Smooth muscle cell (in vitro differentiated cells): Measurements from ENCODE around the gene CC2D1A. TPM values are rescaled to one million over a fixed set of nuclear protein-coding genes. Genes with fewer than 3 reads are reported as not detected.

Experiments
- DNase-seq: peaks from one replicate; lab custom pipeline; 2025; ENCODE audit not compliant: unreplicated experiment; lab: John Stamatoyannopoulos, UW
- H2AFZ ChIP-seq: fragments of 200-600 bp; sonication (generic); 2 replicates; pipeline ENCODE4 v1.6.0; 2016; ENCODE audit warnings: antibody characterized with exemption, low read depth, mild to moderate bottlenecking
- H3F3A ChIP-seq: fragments of 200-600 bp; sonication (generic); 2 replicates; pipeline ENCODE4 v1.6.0; 2017; ENCODE audit warnings: antibody characterized with exemption, low read depth
- H3K27ac ChIP-seq: fragments of 200-600 bp; sonication (generic); 2 replicates; pipeline ENCODE4 v1.5.1; 2016; ENCODE audit warnings: low read depth, mild to moderate bottlenecking
- H3K27me3 ChIP-seq: fragments of 200-600 bp; sonication (generic); 2 replicates; pipeline ENCODE4 v1.6.1; 2016; ENCODE audit warnings: low read depth, mild to moderate bottlenecking
- H3K36me3 ChIP-seq: fragments of 200-600 bp; sonication (generic); 2 replicates; pipeline ENCODE4 v1.5.1; 2016; ENCODE audit warnings: low read depth
- H3K4me1 ChIP-seq: fragments of 200-600 bp; sonication (generic); 2 replicates; pipeline ENCODE4 v1.5.1; 2016; ENCODE audit warnings: low read depth
- H3K4me2 ChIP-seq: fragments of 200-600 bp; sonication (generic); 2 replicates; pipeline ENCODE4 v1.6.0; 2016; ENCODE audit warnings: mild to moderate bottlenecking
- H3K4me3 ChIP-seq: fragments of 200-600 bp; sonication (generic); 2 replicates; pipeline ENCODE4 v1.5.1; 2016; ENCODE audit warnings: mild to moderate bottlenecking
- H3K79me2 ChIP-seq: fragments of 200-600 bp; sonication (generic); 2 replicates; pipeline ENCODE4 v1.6.0; 2016; ENCODE audit warnings: low read depth, mild to moderate bottlenecking
- H3K9ac ChIP-seq: fragments of 200-600 bp; sonication (generic); 2 replicates; pipeline ENCODE4 v1.6.0; 2016; ENCODE audit warnings: low read depth
- H3K9me3 ChIP-seq: fragments of 200-600 bp; sonication (generic); replicated peaks from 2 replicates; pipeline ENCODE4 v1.5.1; 2016; ENCODE audit warnings: low read depth
- H4K20me1 ChIP-seq: fragments of 200-600 bp; sonication (generic); 2 replicates; pipeline ENCODE4 v1.6.0; 2016; ENCODE audit warnings: low read depth
- CTCF ChIP-seq: fragments of 200-600 bp; sonication (generic); IDR thresholded peaks from 2 replicates; pipeline ENCODE4 v1.5.1; 2017; ENCODE audit warnings: borderline replicate concordance, mild to moderate bottlenecking, antibody characterized with exemption; ENCODE audit not compliant: insufficient read depth, poor library complexity, severe bottlenecking
- WGBS: methylation state at CpG from one replicate; pipeline ENCODE4 v1.1.7; 2016; ENCODE audit warnings: low lambda C conversion rate; 5-methylcytosine and 5-hydroxymethylcytosine counted together
- polyA plus RNA-seq: library from polyadenylated mRNA; unstranded; fragments of >200 nt; fragmentation: Nextera tagmentation; extraction: Ambion mirVana; gene quantifications from 2 replicates; pipeline ENCODE4 v1.2.1, GENCODE V29; 2016
- total RNA-seq: library from RNA; depleted of rRNA; stranded (reverse); fragments of >200 nt; gene quantifications from 2 replicates; pipeline ENCODE4 v1.2.3, GENCODE V29; 2014

The CC2D1A gene
- total and polyA plus RNA-seq, 2 experiments from 2014 or later, result 8.0 to 26.3 TPM

GRCh38 chr19:13956365-13956744 lies 50.4 kb downstream of the CC2D1A start:
- Histone ChIP-seq H3K4me2 (no peak overlapping the region), H3K36me3 (no peaks in the 10 kb centered on the region), H3K4me3 (no peak overlapping the region), H3K27ac (no peak overlapping the region), H2AFZ (no peak overlapping the region), H4K20me1 (no peaks in the 10 kb centered on the region), H3K79me2 (peaks cover 15% of the 10 kb centered on the region), H3K27me3 (no peaks in the 10 kb centered on the region), H3F3A (no peaks in the 10 kb centered on the region), H3K9me3 (no peaks in the 10 kb centered on the region), H3K9ac (no peak overlapping the region), H3K4me1 (peaks cover 9% of the 10 kb centered on the region)
- TF ChIP-seq CTCF, result no peak
- 97% methylated on average over 16 of the region's 16 CpGs for WGBS
- DNase-seq, result no peak

GRCh38 chr19:13957051-13957450 lies 51.0 kb downstream of the CC2D1A start:
- H4K20me1 ChIP-seq, result no peaks in the 10 kb centered on the region
- no peaks in the 10 kb centered on the region for H3F3A ChIP-seq
- no peak overlapping the region for H2AFZ ChIP-seq
- no peak for TF ChIP-seq CTCF
- H3K4me1 ChIP-seq, result peaks cover 14% of the 10 kb centered on the region
- no peaks in the 10 kb centered on the region for H3K27me3 ChIP-seq
- H3K27ac ChIP-seq, result no peak overlapping the region
- H3K4me3 ChIP-seq, result no peak overlapping the region
- no peak overlapping the region for H3K4me2 ChIP-seq
- peaks cover 15% of the 10 kb centered on the region for H3K79me2 ChIP-seq
- H3K9me3 ChIP-seq, result no peaks in the 10 kb centered on the region
- H3K36me3 ChIP-seq, result no peaks in the 10 kb centered on the region
- 95% methylated on average over 8 of the region's 8 CpGs for WGBS
- H3K9ac ChIP-seq, result no peak overlapping the region
- no peak for DNase-seq

- WGBS, result 93% methylated on average over 12 of the region's 12 CpGs
- Histone ChIP-seq H3K4me2 (no peak overlapping the region), H3K4me1 (peaks cover 21% of the 10 kb centered on the region), H3K27ac (no peak overlapping the region), H4K20me1 (no peaks in the 10 kb centered on the region), H3K36me3 (no peaks in the 10 kb centered on the region), H3K79me2 (peaks cover 9% of the 10 kb centered on the region), H3K9me3 (no peaks in the 10 kb centered on the region), H3F3A (no peaks in the 10 kb centered on the region), H2AFZ (no peak overlapping the region), H3K27me3 (no peaks in the 10 kb centered on the region), H3K9ac (no peak overlapping the region), H3K4me3 (no peak overlapping the region)
- no peak for DNase-seq
- TF ChIP-seq CTCF, result no peak
These were observed 52.0 kb downstream of the CC2D1A start for GRCh38 chr19:13958043-13958442.

- H3K27ac ChIP-seq, result no peak overlapping the region
- H3K9ac ChIP-seq, result no peak overlapping the region
- no peak overlapping the region for H2AFZ ChIP-seq
- no peaks in the 10 kb centered on the region for H3K9me3 ChIP-seq
- TF ChIP-seq CTCF, result no peak
- peaks cover 13% of the 10 kb centered on the region for H3K4me1 ChIP-seq
- H3K4me3 ChIP-seq, result no peak overlapping the region
- H3K4me2 ChIP-seq, result no peak overlapping the region
- 96% methylated on average over 28 of the region's 41 CpGs for WGBS
- H3K36me3 ChIP-seq, result no peaks in the 10 kb centered on the region
- no peaks in the 10 kb centered on the region for H4K20me1 ChIP-seq
- H3K79me2 ChIP-seq, result no peaks in the 10 kb centered on the region
- H3K27me3 ChIP-seq, result no peaks in the 10 kb centered on the region
- DNase-seq, result no peak
- H3F3A ChIP-seq, result peaks cover 2% of the 10 kb centered on the region
These were observed 53.4 kb downstream of the CC2D1A start for GRCh38 chr19:13959141-13959961.
